Astrocyte (in vitro differentiated cells and primary cell): Measurements from ENCODE around the gene MMP19. TPM values are rescaled to one million over a fixed set of nuclear protein-coding genes. Genes with fewer than 3 reads are reported as not detected.

Experiments used
- DNase-seq: peaks from one replicate; pipeline ENCODE4 v3.0.0-alpha.2; 2010; ENCODE audit warnings: low read depth
- FAIRE-seq: peaks from 2 replicates; lab custom pipeline; 2011; peaks lifted over from hg19 to GRCh38; lab: Jason Lieb, UNC
- H2AFZ ChIP-seq: 2 replicates; pipeline ENCODE4 v1.6.0; 2012; ENCODE audit warnings: low read depth, low read length, inconsistent platforms
- H3K27ac ChIP-seq: 2 replicates; pipeline ENCODE4 v1.5.1; 2011; ENCODE audit warnings: low read depth, low read length, inconsistent platforms
- H3K27me3 ChIP-seq: 2 replicates; pipeline ENCODE4 v1.6.0; 2011; ENCODE audit warnings: low read length, inconsistent platforms; ENCODE audit not compliant: insufficient read depth
- H3K36me3 ChIP-seq: 2 replicates; pipeline ENCODE4 v1.5.1; 2011; ENCODE audit warnings: low read length, inconsistent platforms; ENCODE audit not compliant: insufficient read depth
- H3K4me1 ChIP-seq: 2 replicates; pipeline ENCODE4 v1.5.1; 2011; ENCODE audit warnings: low read length, inconsistent platforms; ENCODE audit not compliant: insufficient read depth
- H3K4me2 ChIP-seq: 2 replicates; pipeline ENCODE4 v1.6.0; 2012; ENCODE audit warnings: low read length, inconsistent platforms
- H3K4me3 ChIP-seq: 2 replicates; pipeline ENCODE4 v1.5.1; 2011; ENCODE audit warnings: low read depth, mild to moderate bottlenecking, low read length, inconsistent platforms; ENCODE audit not compliant: insufficient read depth
- H3K79me2 ChIP-seq: 2 replicates; pipeline ENCODE4 v1.6.0; 2012; ENCODE audit warnings: mild to moderate bottlenecking, low read length, inconsistent platforms; ENCODE audit not compliant: insufficient read depth
- H3K9ac ChIP-seq: 2 replicates; pipeline ENCODE4 v1.6.0; 2012; ENCODE audit warnings: mild to moderate bottlenecking, low read length, inconsistent platforms
- H3K9me3 ChIP-seq: 2 replicates; pipeline ENCODE4 v1.5.1; 2012; ENCODE audit warnings: low read depth, mild to moderate bottlenecking, low read length, inconsistent platforms; ENCODE audit not compliant: insufficient read depth
- H4K20me1 ChIP-seq: 2 replicates; pipeline ENCODE4 v1.6.0; 2012; ENCODE audit warnings: low read length, inconsistent platforms; ENCODE audit not compliant: insufficient read depth
- H3K27ac Mint-ChIP-seq: one replicate; pipeline ENCODE4 v1.8.0; 2021; ENCODE audit warnings: mild to moderate bottlenecking, mixed read lengths; ENCODE audit not compliant: unreplicated experiment
- H3K27me3 Mint-ChIP-seq: one replicate; pipeline ENCODE4 v1.8.0; 2021; ENCODE audit warnings: low read depth, mixed read lengths; ENCODE audit not compliant: unreplicated experiment
- H3K36me3 Mint-ChIP-seq: one replicate; pipeline ENCODE4 v1.8.0; 2021; ENCODE audit warnings: low read depth, mixed read lengths; ENCODE audit not compliant: unreplicated experiment
- H3K4me1 Mint-ChIP-seq: one replicate; pipeline ENCODE4 v1.8.0; 2021; ENCODE audit warnings: low read depth, mixed read lengths; ENCODE audit not compliant: unreplicated experiment
- H3K4me3 Mint-ChIP-seq: one replicate; pipeline ENCODE4 v1.8.0; 2021; ENCODE audit warnings: mild to moderate bottlenecking, moderate library complexity, mixed read lengths; ENCODE audit not compliant: unreplicated experiment
- H3K9me3 Mint-ChIP-seq: one replicate; pipeline ENCODE4 v1.8.0; 2021; ENCODE audit warnings: mild to moderate bottlenecking, mixed read lengths; ENCODE audit not compliant: unreplicated experiment
- CTCF ChIP-seq: IDR thresholded peaks from 2 replicates; pipeline ENCODE4 v1.5.1; 2011; ENCODE audit warnings: low read depth, mild to moderate bottlenecking, inconsistent platforms, low read length, moderate library complexity; ENCODE audit not compliant: insufficient read depth
- EZH2 ChIP-seq: IDR thresholded peaks from 2 replicates; pipeline ENCODE4 v1.6.1; 2012; ENCODE audit warnings: mild to moderate bottlenecking, low read length, inconsistent platforms; ENCODE audit not compliant: insufficient read depth
- total RNA-seq: library from RNA; stranded (reverse); gene quantifications from 2 replicates; pipeline ENCODE4 v1.2.1, GENCODE V29; 2021

The MMP19 gene
- total RNA-seq, 1 donor from 2014 or later, result 4.7 TPM

- Histone ChIP-seq H3K36me3 (peaks cover 66% of the 10 kb centered on the region), H3K79me2 (peaks cover 27% of the 10 kb centered on the region), H3K4me3 (no peak overlapping the region), H2AFZ (no peak overlapping the region), H4K20me1 (peaks cover 37% of the 10 kb centered on the region), H3K4me1 (no peaks in the 10 kb centered on the region), H3K4me2 (no peak overlapping the region), H3K27me3 (no peaks in the 10 kb centered on the region), H3K9ac (no peak overlapping the region), H3K9me3 (no peaks in the 10 kb centered on the region), H3K27ac (no peak overlapping the region)
- H3K36me3 Mint-ChIP-seq, result peaks cover 10% of the 10 kb centered on the region
- no peak overlapping the region for H3K27ac Mint-ChIP-seq
- H3K4me3 Mint-ChIP-seq, result no peak overlapping the region
- no peaks in the 10 kb centered on the region for H3K9me3 Mint-ChIP-seq
- FAIRE-seq, result no peak
- no peak for TF ChIP-seq EZH2
- no peak for TF ChIP-seq CTCF
- no peak for DNase-seq
- peaks cover 4% of the 10 kb centered on the region for H3K4me1 Mint-ChIP-seq
- no peaks in the 10 kb centered on the region for H3K27me3 Mint-ChIP-seq
Measured at GRCh38 chr12:55797550-55797949, 45.2 kb downstream of the MMP19 start.

GRCh38 chr12:55797068-55797467 is 45.7 kb downstream of the MMP19 start:
- no peaks in the 10 kb centered on the region for H3K27me3 ChIP-seq
- no peaks in the 10 kb centered on the region for H3K9me3 Mint-ChIP-seq
- peaks cover 26% of the 10 kb centered on the region for H3K79me2 ChIP-seq
- DNase-seq (peak; percentile 21), FAIRE-seq (no peak)
- no peak overlapping the region for H2AFZ ChIP-seq
- no peak overlapping the region for H3K4me3 Mint-ChIP-seq
- peaks cover 10% of the 10 kb centered on the region for H3K36me3 Mint-ChIP-seq
- no peak overlapping the region for H3K27ac Mint-ChIP-seq
- TF ChIP-seq EZH2 (no peak), CTCF (peak; percentile 50)
- no peaks in the 10 kb centered on the region for H3K4me1 ChIP-seq
- H3K9me3 ChIP-seq, result no peaks in the 10 kb centered on the region
- H3K9ac ChIP-seq, result no peak overlapping the region
- H3K27me3 Mint-ChIP-seq, result no peaks in the 10 kb centered on the region
- peaks cover 4% of the 10 kb centered on the region for H3K4me1 Mint-ChIP-seq
- no peak overlapping the region for H3K27ac ChIP-seq
- H4K20me1 ChIP-seq, result peaks cover 37% of the 10 kb centered on the region
- no peak overlapping the region for H3K4me3 ChIP-seq
- H3K36me3 ChIP-seq, result peaks cover 62% of the 10 kb centered on the region
- H3K4me2 ChIP-seq, result no peak overlapping the region

GRCh38 chr12:55795950-55796349 is 46.8 kb downstream of the MMP19 start:
- Mint-ChIP-seq H3K9me3 (no peaks in the 10 kb centered on the region), H3K4me3 (no peak overlapping the region), H3K4me1 (peaks cover 4% of the 10 kb centered on the region), H3K27me3 (no peaks in the 10 kb centered on the region), H3K36me3 (peaks cover 10% of the 10 kb centered on the region), H3K27ac (peak overlapping the region; percentile 28)
- no peak overlapping the region for H3K4me2 ChIP-seq
- H3K9ac ChIP-seq, result no peak overlapping the region
- H3K4me1 ChIP-seq, result no peaks in the 10 kb centered on the region
- H3K36me3 ChIP-seq, result peaks cover 58% of the 10 kb centered on the region
- H3K27ac ChIP-seq, result no peak overlapping the region
- no peak overlapping the region for H3K4me3 ChIP-seq
- no peak overlapping the region for H2AFZ ChIP-seq
- FAIRE-seq (no peak), DNase-seq (no peak)
- TF ChIP-seq EZH2 (no peak), CTCF (no peak)
- peaks cover 17% of the 10 kb centered on the region for H3K79me2 ChIP-seq
- no peaks in the 10 kb centered on the region for H3K9me3 ChIP-seq
- no peaks in the 10 kb centered on the region for H3K27me3 ChIP-seq
- H4K20me1 ChIP-seq, result peaks cover 30% of the 10 kb centered on the region
